Measurements from ENCODE around the gene LRRN3.

LRRN3 gene

DNA sequence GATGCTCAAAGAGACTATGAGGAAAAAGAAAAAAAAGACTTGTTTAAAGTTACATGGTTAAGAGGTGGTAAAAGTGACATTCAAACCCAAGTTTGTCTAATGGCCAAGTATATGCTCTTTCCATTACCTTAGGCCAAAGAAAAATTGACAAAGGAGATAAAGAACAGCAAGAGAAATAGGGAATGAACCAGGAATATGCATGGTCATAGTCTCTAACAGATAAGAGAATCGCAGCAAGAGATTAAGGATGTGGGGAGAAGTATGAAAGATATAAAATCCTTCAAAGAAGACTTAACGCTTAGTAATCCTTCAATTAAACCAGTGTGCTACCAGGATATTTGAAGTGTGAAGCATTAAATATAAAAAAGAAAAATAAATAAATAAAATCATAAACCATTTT, 23.2 kb upstream of the LRRN3 start:
- no peaks in the 10 kb centered on the region for H3K36me3 ChIP-seq (ENCODE audit: control insufficient read depth in 2 of 2, insufficient read depth in 1 of 2, low read length in 2 of 2)
- H3K4me3 ChIP-seq (ENCODE audit: low read depth, low read length) = no peak overlapping the region
- H3K27ac ChIP-seq (ENCODE audit: extremely low read depth, low read depth, low read length) = no peak overlapping the region
- TF ChIP-seq ZNF548 (tag by site-specific recombination; IDR thresholded peaks at IDR 0.05) = no peak
- no peak for TF ChIP-seq ZXDB (tag by site-specific recombination; IDR thresholded peaks at IDR 0.05)
- no peak for TF ChIP-seq ZNF558 (tag by site-specific recombination; IDR thresholded peaks at IDR 0.05)
- no peak for TF ChIP-seq ZNF747 (tag by site-specific recombination; IDR thresholded peaks at IDR 0.05)
- no peak for TF ChIP-seq ZSCAN4 (tag by site-specific recombination; IDR thresholded peaks at IDR 0.05)
- no peak for TF ChIP-seq ZNF624 (tag by site-specific recombination; IDR thresholded peaks at IDR 0.05)
- TF ChIP-seq ZNF133 (tag by site-specific recombination; IDR thresholded peaks at IDR 0.05) = no peak
- TF ChIP-seq ZNF530 (tag by site-specific recombination; IDR thresholded peaks at IDR 0.05; ENCODE audit: low read depth) = no peak
- no peak for TF ChIP-seq ZNF513 (tag by site-specific recombination; IDR thresholded peaks at IDR 0.05)
- no peak for TF ChIP-seq ZNF211 (tag by site-specific recombination; IDR thresholded peaks at IDR 0.05; ENCODE audit: low read depth)
- TF ChIP-seq, protein P1, sequence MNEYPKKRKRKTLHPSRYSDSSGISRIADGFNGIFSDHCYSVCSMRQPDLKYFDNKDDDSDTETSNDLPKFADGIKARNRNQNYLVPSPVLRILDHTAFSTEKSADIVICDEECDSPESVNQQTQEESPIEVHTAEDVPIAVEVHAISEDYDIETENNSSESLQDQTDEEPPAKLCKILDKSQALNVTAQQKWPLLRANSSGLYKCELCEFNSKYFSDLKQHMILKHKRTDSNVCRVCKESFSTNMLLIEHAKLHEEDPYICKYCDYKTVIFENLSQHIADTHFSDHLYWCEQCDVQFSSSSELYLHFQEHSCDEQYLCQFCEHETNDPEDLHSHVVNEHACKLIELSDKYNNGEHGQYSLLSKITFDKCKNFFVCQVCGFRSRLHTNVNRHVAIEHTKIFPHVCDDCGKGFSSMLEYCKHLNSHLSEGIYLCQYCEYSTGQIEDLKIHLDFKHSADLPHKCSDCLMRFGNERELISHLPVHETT (tag by site-specific recombination; IDR thresholded peaks at IDR 0.05) = no peak
- TF ChIP-seq ZBTB44 (tag by site-specific recombination; IDR thresholded peaks at IDR 0.05) = no peak
- TF ChIP-seq ZNF114 (tag by site-specific recombination; IDR thresholded peaks at IDR 0.05) = no peak
- no peak for TF ChIP-seq ZNF623 (tag by site-specific recombination; IDR thresholded peaks at IDR 0.05)
- TF ChIP-seq TSHZ1 (tag by site-specific recombination; IDR thresholded peaks at IDR 0.05; ENCODE audit: borderline replicate concordance) = no peak
- no peak for TF ChIP-seq ZNF514 (tag by site-specific recombination; IDR thresholded peaks at IDR 0.05)
- no peaks in the 10 kb centered on the region for H3K4me1 ChIP-seq (ENCODE audit: control insufficient read depth, insufficient read depth, low read length)
- ChIA-PET CTCF (no interaction called here), POLR2A (no interaction called here)
- no peaks in the 10 kb centered on the region for H3K9me3 ChIP-seq (ENCODE audit: control insufficient read depth, insufficient read depth, low read depth, low read length)

GRCh38 chr7:111068618-111069017, 22.3 kb upstream of the LRRN3 start:
- Histone ChIP-seq H3K4me3 (ENCODE audit: low read depth, low read length) (no peak overlapping the region), H3K4me1 (ENCODE audit: control insufficient read depth, insufficient read depth, low read length) (no peaks in the 10 kb centered on the region), H3K27ac (ENCODE audit: extremely low read depth, low read depth, low read length) (no peak overlapping the region), H3K9me3 (ENCODE audit: control insufficient read depth, insufficient read depth, low read depth, low read length) (no peaks in the 10 kb centered on the region), H3K36me3 (ENCODE audit: control insufficient read depth in 2 of 2, insufficient read depth in 1 of 2, low read length in 2 of 2) (no peaks in the 10 kb centered on the region)
- ChIA-PET POLR2A (no interaction called here), CTCF (interaction anchor here (0.6 kb wide), 1 partner anchor 229 kb away, joined by 6 read pairs; no protein-coding TSS in a partner anchor)
- TF ChIP-seq ZNF660 (tag by site-specific recombination; IDR thresholded peaks at IDR 0.05) = no peak
- no peak for TF ChIP-seq ZNF274 (IDR thresholded peaks at IDR 0.05; ENCODE audit: low read length)
- no peak for TF ChIP-seq ZNF274 (tag by site-specific recombination; IDR thresholded peaks at IDR 0.05; ENCODE audit: borderline replicate concordance)
- TF ChIP-seq, protein P2, sequence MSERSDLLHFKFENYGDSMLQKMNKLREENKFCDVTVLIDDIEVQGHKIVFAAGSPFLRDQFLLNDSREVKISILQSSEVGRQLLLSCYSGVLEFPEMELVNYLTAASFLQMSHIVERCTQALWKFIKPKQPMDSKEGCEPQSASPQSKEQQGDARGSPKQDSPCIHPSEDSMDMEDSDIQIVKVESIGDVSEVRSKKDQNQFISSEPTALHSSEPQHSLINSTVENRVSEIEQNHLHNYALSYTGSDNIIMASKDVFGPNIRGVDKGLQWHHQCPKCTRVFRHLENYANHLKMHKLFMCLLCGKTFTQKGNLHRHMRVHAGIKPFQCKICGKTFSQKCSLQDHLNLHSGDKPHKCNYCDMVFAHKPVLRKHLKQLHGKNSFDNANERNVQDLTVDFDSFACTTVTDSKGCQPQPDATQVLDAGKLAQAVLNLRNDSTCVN (tag by site-specific recombination; optimal IDR thresholded peaks at IDR 0.05) = no peak
- TF ChIP-seq ZNF391 (tag by site-specific recombination; IDR thresholded peaks at IDR 0.05; ENCODE audit: borderline replicate concordance, low read depth) = no peak
- TF ChIP-seq ZNF138 (tag by site-specific recombination; IDR thresholded peaks at IDR 0.05; ENCODE audit: borderline replicate concordance) = no peak
- no peak for TF ChIP-seq ZNF571 (tag by site-specific recombination; IDR thresholded peaks at IDR 0.05)
- TF ChIP-seq PRDM1 (tag by site-specific recombination; IDR thresholded peaks at IDR 0.05) = no peak
- TF ChIP-seq ZXDB (tag by site-specific recombination; IDR thresholded peaks at IDR 0.05) = no peak
- no peak for TF ChIP-seq ZNF354C (tag by site-specific recombination; IDR thresholded peaks at IDR 0.05; ENCODE audit: borderline replicate concordance, low read depth)
